Kidney epithelial cell (primary cell): ENCODE measurements around the gene MEF2A. TPM values are rescaled to one million over a fixed set of nuclear protein-coding genes. Genes with fewer than 3 reads are reported as not detected.
"Not testable (repeated sequence)": the region's sequence is repeated elsewhere in the genome, so short reads cannot be mapped to it uniquely, and the experiment has no call there.

Source experiments
- DNase-seq: peaks from one replicate; pipeline ENCODE4 v3.0.0-alpha.2; 2010; ENCODE audit warnings: low read depth
- H3K27me3 ChIP-seq: 2 replicates; pipeline ENCODE4 v1.6.0; 2011; ENCODE audit warnings: low read length; ENCODE audit not compliant: control insufficient read depth, insufficient read depth
- H3K36me3 ChIP-seq: 2 replicates; pipeline ENCODE4 v1.5.1; 2011; ENCODE audit warnings: low read length; ENCODE audit not compliant: control insufficient read depth, insufficient read depth
- H3K4me3 ChIP-seq: 2 replicates; pipeline ENCODE4 v1.5.1; 2011; ENCODE audit warnings: low read depth, mild to moderate bottlenecking, control low read depth, low read length
- total RNA-seq: library from RNA; depleted of rRNA; stranded (reverse); fragments of >200 nt; gene quantifications from 2 replicates; pipeline ENCODE4 v1.2.3, GENCODE V29; 2015
- TF ChIP-seq, protein P1 (sequence below): IDR thresholded peaks from 2 replicates; pipeline ENCODE4 v1.5.1; 2011; ENCODE audit warnings: mild to moderate bottlenecking, moderate library complexity, low read length, control low read depth, inconsistent platforms; ENCODE audit not compliant: insufficient read depth, poor library complexity, severe bottlenecking

MEF2A gene
- total RNA-seq, 1 donor from 2014 or later = 55.4 TPM

DNA sequence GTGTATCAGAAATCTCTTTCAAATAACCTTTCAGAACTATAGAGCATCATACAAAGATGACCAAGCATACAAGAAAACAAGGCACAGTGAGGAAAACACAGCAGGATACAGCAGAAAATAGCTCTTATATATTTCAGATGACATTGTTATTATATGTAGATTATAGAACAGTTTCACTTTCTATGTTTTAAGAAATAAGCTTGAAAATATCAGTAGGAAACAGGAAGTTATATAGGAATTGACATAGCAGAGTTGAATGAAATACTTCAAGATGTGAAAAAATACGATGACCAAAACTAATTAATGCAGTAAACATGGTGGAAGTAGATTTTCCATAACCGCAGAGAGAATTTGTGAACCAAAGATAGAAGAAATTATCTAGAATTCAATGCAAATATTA is 92.2 kb downstream of the MEF2A start:
- TF ChIP-seq, protein P1, sequence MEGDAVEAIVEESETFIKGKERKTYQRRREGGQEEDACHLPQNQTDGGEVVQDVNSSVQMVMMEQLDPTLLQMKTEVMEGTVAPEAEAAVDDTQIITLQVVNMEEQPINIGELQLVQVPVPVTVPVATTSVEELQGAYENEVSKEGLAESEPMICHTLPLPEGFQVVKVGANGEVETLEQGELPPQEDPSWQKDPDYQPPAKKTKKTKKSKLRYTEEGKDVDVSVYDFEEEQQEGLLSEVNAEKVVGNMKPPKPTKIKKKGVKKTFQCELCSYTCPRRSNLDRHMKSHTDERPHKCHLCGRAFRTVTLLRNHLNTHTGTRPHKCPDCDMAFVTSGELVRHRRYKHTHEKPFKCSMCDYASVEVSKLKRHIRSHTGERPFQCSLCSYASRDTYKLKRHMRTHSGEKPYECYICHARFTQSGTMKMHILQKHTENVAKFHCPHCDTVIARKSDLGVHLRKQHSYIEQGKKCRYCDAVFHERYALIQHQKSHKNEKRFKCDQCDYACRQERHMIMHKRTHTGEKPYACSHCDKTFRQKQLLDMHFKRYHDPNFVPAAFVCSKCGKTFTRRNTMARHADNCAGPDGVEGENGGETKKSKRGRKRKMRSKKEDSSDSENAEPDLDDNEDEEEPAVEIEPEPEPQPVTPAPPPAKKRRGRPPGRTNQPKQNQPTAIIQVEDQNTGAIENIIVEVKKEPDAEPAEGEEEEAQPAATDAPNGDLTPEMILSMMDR = no peak
- Histone ChIP-seq H3K4me3 (no peak overlapping the region), H3K27me3 (no peaks in the 10 kb centered on the region), H3K36me3 (no peaks in the 10 kb centered on the region)
- DNase-seq = no peak

DNA sequence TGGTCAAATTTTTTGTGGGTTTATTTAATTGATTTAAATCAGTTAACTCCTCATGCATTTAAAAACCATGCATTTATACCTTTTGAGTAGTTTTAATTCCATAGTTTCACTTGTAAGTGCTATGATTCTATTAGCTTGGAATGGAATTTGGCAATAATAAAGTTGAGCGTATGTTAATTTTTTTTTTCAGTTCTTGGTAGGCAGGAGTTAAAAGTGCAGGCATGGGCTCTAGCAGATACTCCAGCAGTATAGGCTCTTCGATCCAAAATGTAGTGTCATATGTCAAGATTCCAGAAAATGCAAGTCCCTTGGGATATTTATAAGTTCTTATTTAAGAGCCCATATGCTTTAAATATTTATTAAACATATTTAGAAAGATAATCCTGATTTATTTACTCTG is 97.1 kb downstream of the MEF2A start:
- Histone ChIP-seq H3K4me3 (no peak overlapping the region), H3K27me3 (no peaks in the 10 kb centered on the region), H3K36me3 (no peaks in the 10 kb centered on the region)
- TF ChIP-seq, protein P1 = no peak
- no peak for DNase-seq

DNA sequence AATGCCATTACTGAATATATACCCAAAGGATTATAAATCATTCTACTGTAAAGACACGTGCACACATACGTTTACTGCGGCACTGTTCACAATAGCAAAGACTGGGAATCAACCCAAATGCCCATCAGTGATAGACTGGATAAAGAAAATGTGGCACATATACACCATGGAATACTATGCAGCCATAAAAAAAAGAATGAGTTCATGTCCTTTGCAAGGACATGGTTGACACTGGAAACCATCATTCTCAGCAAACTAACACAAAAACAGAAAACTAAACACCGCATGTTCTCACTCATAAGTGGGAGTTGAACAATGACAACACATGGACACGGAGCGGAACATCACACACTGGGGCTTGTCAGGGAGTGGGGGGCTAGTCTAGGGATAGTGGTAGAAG is 100.3 kb downstream of the MEF2A start:
- not testable (repeated sequence) for DNase-seq, H3K4me3 ChIP-seq, H3K27me3 ChIP-seq, H3K36me3 ChIP-seq

DNA sequence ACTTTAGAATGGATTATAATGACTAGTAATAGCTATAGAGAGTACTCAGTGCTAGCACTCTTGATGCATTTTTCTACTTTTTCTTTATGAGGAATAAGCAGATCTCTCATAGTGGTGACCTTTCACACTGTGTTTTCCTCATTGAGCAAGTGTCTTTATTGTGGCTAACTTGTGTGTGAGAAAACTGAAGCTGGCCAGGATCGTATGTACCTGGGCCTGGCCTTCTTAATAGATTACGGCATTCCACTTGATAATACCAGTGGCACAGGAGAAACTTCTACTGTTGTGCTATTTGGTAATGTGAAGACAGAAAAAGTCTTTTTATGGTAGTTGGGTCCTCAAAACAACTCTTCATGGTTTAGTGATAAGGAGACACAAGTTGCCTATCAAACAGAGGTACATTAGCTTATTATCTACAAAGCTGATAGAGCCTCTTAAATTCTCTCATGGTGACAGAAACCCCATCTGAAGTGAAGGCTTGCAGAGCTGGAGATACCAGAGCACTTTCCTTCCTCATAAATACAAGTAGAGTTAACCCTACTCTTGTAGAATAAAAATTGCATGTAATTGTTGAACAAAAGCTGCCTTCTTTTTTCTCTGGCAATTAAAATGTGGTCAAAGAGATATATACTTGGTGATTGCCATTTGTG is 102.9 kb downstream of the MEF2A start:
- no peak for DNase-seq

DNA sequence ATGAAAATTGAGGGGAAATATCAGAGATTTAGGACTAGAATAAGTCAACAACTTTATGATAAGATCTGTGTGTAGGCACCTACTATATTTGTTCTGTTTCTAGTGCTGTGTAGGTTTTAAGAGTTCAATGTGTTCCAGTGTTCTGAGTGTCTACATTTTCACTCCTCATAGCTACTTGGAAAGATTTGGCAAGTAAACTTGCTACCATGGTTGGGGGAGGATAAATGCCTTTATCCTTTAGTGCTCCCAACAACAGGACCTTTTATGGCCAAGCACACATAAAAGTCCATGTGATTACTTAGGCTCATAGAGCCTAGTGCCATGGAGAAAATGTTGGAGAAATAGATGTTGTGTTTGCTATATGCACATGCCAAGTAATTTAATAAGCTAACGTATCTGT is 103.5 kb downstream of the MEF2A start:
- H3K36me3 ChIP-seq = no peaks in the 10 kb centered on the region
- no peaks in the 10 kb centered on the region for H3K27me3 ChIP-seq
- no peak for DNase-seq
- TF ChIP-seq, protein P1 = no peak
- no peak overlapping the region for H3K4me3 ChIP-seq

More for the DNA sequence above, 102.9 kb downstream of the MEF2A start:
- TF ChIP-seq, protein P1 = no peak
- Histone ChIP-seq H3K4me3 (no peak overlapping the region), H3K36me3 (no peaks in the 10 kb centered on the region), H3K27me3 (no peaks in the 10 kb centered on the region)

DNA sequence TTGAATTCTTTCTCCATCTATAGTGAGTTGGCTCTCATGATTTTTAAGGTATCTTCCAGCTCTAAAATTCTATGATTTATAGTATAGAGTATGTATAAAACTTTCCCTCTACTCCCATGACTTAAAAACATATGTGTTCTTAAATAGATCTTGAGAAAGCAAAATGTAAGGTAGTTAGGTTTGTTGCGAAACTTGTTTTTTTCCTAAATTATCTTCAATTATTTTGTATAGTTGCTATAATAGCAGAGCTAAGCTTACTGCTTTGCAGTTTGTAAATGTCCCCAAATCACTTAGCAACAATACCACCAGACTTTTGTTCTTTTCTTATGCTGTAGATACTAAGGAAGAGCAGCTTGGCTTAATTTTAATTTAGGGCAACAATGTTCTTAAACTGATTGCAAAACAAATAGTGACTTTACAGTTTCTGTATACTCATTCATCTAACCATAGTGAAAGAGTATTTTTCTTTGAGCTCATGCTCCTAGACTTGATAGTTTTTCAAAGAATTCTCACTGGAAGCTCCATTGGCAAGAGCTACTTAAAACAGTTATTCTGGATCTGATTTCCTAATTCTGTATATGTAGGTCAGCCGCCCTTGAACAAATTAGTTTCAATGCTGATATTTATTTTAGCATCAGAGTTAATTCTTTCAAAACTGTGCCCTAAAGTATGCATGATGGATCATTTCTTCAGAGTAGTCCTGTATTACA is 106.3 kb downstream of the MEF2A start:
- TF ChIP-seq, protein P1 = no peak
- no peaks in the 10 kb centered on the region for H3K27me3 ChIP-seq
- H3K36me3 ChIP-seq = no peaks in the 10 kb centered on the region
- H3K4me3 ChIP-seq = no peak overlapping the region
- DNase-seq = no peak
